Ureter (tissue), 1 donor: ENCODE data around the gene DUOX2. TPM values are rescaled to one million over a fixed set of nuclear protein-coding genes. Genes with fewer than 3 reads are reported as not detected.

Experiments
- DNase-seq: peaks from one replicate; pipeline ENCODE4 v3.0.0-alpha.2; 2020; ENCODE audit warnings: low spot score
- total RNA-seq: library from RNA; stranded (reverse); gene quantifications from one replicate; pipeline ENCODE4 v1.2.4, GENCODE V29; 2023
- donor health status: DM: yes; HTN: yes; CAD: no.

DUOX2 gene
- total RNA-seq = 92.1 TPM

- DNase-seq = no peak
These were observed at the start of gene DUOX2, which contains the start of gene DUOXA2 for GRCh38 chr15:45114076-45114750. Gene DUOX2, minus strand, starts transcription at chr15:45114172. Its CDS starts 761 bp downstream, at chr15:45113411. Gene DUOXA2, plus strand, starts transcription at chr15:45114326. Its CDS starts 280 bp downstream, at chr15:45114606.

- no peak for DNase-seq
These were observed 49.5 kb upstream of the DUOX2 start for GRCh38 chr15:45163508-45163856.

- peak; percentile 79 for DNase-seq
These were observed 49.0 kb upstream of the DUOX2 start for GRCh38 chr15:45162771-45163507.

DNA sequence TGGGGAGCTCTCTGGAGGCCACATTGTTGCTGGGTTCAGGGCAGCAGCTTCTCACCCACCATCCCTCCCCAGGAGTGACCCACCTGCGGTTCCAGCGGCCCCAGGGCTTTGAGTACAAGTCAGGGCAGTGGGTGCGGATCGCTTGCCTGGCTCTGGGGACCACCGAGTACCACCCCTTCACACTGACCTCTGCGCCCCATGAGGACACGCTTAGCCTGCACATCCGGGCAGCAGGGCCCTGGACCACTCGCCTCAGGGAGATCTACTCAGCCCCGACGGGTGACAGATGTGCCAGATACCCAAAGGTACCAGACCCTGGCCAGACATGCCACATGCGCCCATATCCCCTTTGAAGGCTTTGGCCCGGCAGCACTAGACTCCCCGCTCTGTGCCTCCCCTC lies 47.7 kb upstream of the DUOX2 start:
- DNase-seq = no peak

GRCh38 chr15:45157974-45158373 lies 44.0 kb upstream of the DUOX2 start:
- no peak for DNase-seq

DNA sequence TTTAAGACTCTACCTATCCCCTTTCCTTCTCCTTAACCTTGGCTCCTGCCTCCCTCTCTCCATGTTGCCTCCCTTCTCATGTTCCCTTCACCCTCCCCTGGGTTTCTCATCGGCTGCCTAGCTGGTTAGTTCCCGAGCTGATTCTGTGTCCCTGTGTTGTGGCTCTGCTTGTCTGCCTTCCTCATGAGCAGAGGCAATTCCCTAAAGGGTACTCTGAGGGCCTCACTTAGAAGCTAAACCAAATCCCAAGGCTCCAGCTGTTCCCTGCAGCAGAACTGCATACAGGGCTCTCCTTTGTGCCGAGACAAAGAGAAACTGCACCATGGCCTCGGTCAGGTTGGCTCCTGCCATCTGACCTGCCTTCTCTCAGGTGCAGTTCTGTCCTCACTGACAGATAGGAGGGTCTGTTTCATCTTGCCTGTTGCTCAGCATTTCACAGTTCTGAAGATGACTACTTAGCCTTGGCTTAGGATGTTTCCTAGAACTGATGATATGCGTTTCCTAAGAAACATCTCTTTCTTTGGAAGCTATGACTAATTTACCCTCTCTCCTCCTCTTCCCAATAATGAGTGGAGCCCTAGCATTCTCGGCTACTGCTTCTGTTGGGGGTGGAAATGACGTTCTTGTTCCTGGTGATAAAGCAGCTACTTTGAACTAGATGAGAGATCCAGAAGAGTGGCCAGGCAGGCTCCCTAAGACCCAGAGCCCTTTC lies 42.9 kb upstream of the DUOX2 start:
- DNase-seq = no peak

GRCh38 chr15:45155739-45156138 lies 41.8 kb upstream of the DUOX2 start:
- no peak for DNase-seq

DNA sequence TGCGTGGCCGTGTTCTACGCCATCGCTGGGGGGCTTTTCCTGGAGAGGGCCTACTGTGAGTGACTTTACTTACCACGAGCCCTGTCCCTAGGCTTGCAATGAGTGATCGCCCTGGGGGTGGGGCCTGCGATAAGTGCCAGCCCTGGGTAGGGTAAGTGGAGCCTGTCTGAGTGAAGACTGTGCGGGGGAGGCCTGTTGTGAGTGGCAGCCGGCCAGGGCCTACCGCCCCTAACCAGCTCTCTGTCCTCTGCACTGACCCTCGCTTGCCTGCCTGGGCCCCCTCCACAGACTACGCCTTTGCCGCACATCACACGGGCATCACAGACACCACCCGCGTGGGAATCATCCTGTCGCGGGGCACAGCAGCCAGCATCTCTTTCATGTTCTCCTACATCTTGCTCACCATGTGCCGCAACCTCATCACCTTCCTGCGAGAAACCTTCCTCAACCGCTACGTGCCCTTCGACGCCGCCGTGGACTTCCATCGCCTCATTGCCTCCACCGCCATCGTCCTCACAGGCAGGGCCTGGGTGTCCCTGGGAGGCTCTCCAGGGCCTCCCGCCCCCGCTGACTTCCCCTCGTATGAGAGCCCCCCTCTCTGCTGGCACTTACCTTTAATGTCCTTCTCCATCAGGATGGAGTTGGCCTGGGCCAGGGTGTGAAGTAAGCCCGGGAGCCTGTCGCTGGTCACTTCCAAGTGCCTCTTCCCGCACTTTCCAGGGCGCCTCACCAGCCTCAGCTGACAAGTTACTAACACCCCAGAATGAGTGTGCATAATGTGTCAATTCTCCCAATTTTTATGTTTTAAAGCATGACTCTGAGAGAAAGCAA lies 38.2 kb upstream of the DUOX2 start:
- no peak for DNase-seq

GRCh38 chr15:45150997-45151396 lies 37.0 kb upstream of the DUOX2 start:
- no peak for DNase-seq

- DNase-seq = no peak
These were observed 36.5 kb upstream of the DUOX2 start for GRCh38 chr15:45150481-45150880.

- no peak for DNase-seq
These were observed 35.1 kb upstream of the DUOX2 start for GRCh38 chr15:45149060-45149459.

GRCh38 chr15:45148076-45149059 lies 34.4 kb upstream of the DUOX2 start:
- DNase-seq = no peak

GRCh38 chr15:45147606-45148005 lies 33.6 kb upstream of the DUOX2 start:
- no peak for DNase-seq

DNA sequence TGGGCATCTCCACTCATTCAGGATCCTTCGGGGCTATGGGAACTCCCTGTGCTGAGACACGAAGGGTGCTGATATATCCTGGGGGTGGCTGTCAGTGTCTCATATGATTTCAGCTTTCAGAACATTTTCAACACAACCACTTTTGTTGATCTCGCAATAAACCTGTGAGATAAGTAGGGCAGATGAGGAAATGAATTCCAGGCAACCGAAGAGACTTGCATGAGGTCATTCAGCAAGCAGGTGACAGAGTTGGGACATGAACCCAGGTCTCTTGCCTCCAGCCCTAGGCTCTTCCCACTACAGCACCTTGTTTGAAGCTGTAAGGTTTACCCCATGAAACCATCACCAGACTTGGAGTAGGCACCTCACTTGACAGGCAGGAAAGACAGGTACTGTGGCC lies 32.4 kb upstream of the DUOX2 start:
- DNase-seq = no peak

GRCh38 chr15:45144775-45145174 lies 30.8 kb upstream of the DUOX2 start:
- no peak for DNase-seq

DNA sequence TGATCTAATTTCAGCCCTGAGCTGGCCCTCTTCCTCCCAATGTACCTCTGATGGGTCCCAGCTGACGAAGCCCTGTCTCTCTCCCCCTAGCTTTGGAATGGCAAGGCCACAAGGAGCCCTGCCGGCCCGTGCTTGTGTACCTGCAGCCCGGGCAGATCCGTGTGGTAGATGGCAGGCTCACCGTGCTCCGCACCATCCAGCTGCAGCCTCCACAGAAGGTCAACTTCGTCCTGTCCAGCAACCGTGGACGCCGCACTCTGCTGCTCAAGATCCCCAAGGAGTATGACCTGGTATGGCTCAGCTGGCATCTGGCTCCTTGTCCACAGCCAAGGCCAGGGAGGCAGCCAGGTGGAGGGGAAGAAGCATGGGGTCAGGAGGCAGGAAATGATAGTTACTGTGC lies 30.0 kb upstream of the DUOX2 start:
- DNase-seq = no peak

DNA sequence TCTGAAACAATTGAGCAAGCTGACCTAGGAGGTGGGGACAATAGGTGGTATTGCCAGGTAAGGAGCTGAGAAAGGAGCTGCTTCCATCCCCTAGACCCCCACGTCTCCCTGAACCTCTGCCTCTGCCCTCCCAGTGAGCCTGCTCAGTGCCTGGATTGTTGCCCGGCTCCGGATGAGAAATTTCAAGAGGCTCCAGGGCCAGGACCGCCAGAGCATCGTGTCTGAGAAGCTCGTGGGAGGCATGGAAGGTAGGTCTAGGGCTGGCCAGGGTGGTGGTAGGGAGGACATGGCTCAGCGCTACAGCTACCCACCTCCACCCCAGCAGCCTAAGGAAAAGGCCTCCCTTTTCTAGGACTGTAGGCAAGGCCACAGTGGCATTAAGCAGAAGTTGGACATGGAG lies 29.1 kb upstream of the DUOX2 start:
- DNase-seq = no peak

- DNase-seq = no peak
These were observed 27.4 kb upstream of the DUOX2 start for GRCh38 chr15:45141386-45141785.

- DNase-seq = no peak
These were observed 26.7 kb upstream of the DUOX2 start for GRCh38 chr15:45140557-45141250.

GRCh38 chr15:45139770-45140169 lies 25.8 kb upstream of the DUOX2 start:
- no peak for DNase-seq
